HG03460 (cell line): ENCODE measurements around the gene PDE11A.

ENCODE experiments used
- ATAC-seq: cut with Tn5 transposase; IDR thresholded peaks from one replicate; pipeline ENCODE4 v1.9.1; 2021; ENCODE audit not compliant: unreplicated experiment

PDE11A gene

GRCh38 chr2:177778472-177778871 is 294.1 kb downstream of the PDE11A start:
- ATAC-seq = no peak

GRCh38 chr2:177772529-177772928 is 300.0 kb downstream of the PDE11A start:
- ATAC-seq = no peak

- ATAC-seq = no peak
Measured at GRCh38 chr2:177771191-177771590, 301.4 kb downstream of the PDE11A start.

GRCh38 chr2:177767768-177768167 is 304.8 kb downstream of the PDE11A start:
- ATAC-seq = no peak

GRCh38 chr2:177765698-177766097 is 306.9 kb downstream of the PDE11A start:
- ATAC-seq = no peak

GRCh38 chr2:177763531-177764265 is 308.9 kb downstream of the PDE11A start:
- peak; percentile 100 for ATAC-seq

GRCh38 chr2:177759443-177759842 is 313.1 kb downstream of the PDE11A start:
- ATAC-seq = no peak

GRCh38 chr2:177758591-177759371 is 313.8 kb downstream of the PDE11A start:
- no peak for ATAC-seq

GRCh38 chr2:177756336-177756735 is 316.2 kb downstream of the PDE11A start:
- no peak for ATAC-seq

GRCh38 chr2:177754492-177754873 is 318.1 kb downstream of the PDE11A start:
- ATAC-seq = no peak

GRCh38 chr2:177753682-177754491 is 318.7 kb downstream of the PDE11A start:
- ATAC-seq = no peak

- ATAC-seq = no peak
Measured at GRCh38 chr2:177748360-177748759, 324.2 kb downstream of the PDE11A start.

GRCh38 chr2:177747384-177747783 is 325.2 kb downstream of the PDE11A start:
- ATAC-seq = no peak

- no peak for ATAC-seq
Measured at GRCh38 chr2:177746358-177746757, 326.2 kb downstream of the PDE11A start.

GRCh38 chr2:177745531-177745930 is 327.0 kb downstream of the PDE11A start:
- ATAC-seq = no peak

- no peak for ATAC-seq
Measured at GRCh38 chr2:177742851-177743250, 329.7 kb downstream of the PDE11A start.

- ATAC-seq = no peak
Measured at GRCh38 chr2:177741866-177742265, 330.7 kb downstream of the PDE11A start.

- no peak for ATAC-seq
Measured at GRCh38 chr2:177740700-177741099, 331.9 kb downstream of the PDE11A start.

GRCh38 chr2:177738461-177739235 is 333.9 kb downstream of the PDE11A start:
- ATAC-seq = no peak

GRCh38 chr2:177735318-177735803 is 337.2 kb downstream of the PDE11A start:
- ATAC-seq = no peak
